ENCODE results near the gene SP3. TPM values are rescaled to one million over a fixed set of nuclear protein-coding genes. Genes with fewer than 3 reads are reported as not detected.

The SP3 gene
- 108 and 122 TPM in 2 replicates for total RNA-seq

GRCh38 chr2:173965372-173966025 is at the start of gene SP3:
SP3 (minus strand) TSS chr2:173965373; CDS start chr2:173965171, 202 bp downstream.

Data from smooth muscle cell of trachea (primary cell).